GM23338 (cell line): ENCODE data around the gene NELFB. TPM values are rescaled to one million over a fixed set of nuclear protein-coding genes. Genes with fewer than 3 reads are reported as not detected.
"Not testable (repeated sequence)": the region's sequence is repeated elsewhere in the genome, so short reads cannot be mapped to it uniquely, and the experiment has no call there.

ENCODE experiments used
- ATAC-seq: fragments of 200-7000 bp; cut with Tn5 transposase; 3 replicates; pipeline ENCODE4 v1.9.1; 2020
- DNase-seq: peaks from one replicate; pipeline ENCODE4 v3.0.0-alpha.2; 2015; ENCODE audit warnings: low spot score
- H2AFZ ChIP-seq: fragments of 200-600 bp; sonication (generic); 2 replicates; pipeline ENCODE4 v1.8.0; 2016; ENCODE audit warnings: antibody characterized with exemption, mild to moderate bottlenecking, moderate library complexity
- H3F3A ChIP-seq: fragments of 200-600 bp; sonication (generic); replicated peaks from 2 replicates; pipeline ENCODE4 v1.8.0; 2017; ENCODE audit warnings: antibody characterized with exemption, mixed run types, low read depth
- H3K27ac ChIP-seq: fragments of 200-600 bp; sonication (generic); 2 replicates; pipeline ENCODE4 v1.6.1; 2016; ENCODE audit warnings: low read depth
- H3K27me3 ChIP-seq: fragments of 200-600 bp; sonication (generic); 2 replicates; pipeline ENCODE4 v1.8.0; 2016; ENCODE audit warnings: mild to moderate bottlenecking, mixed run types, moderate library complexity; ENCODE audit not compliant: insufficient read depth
- H3K36me3 ChIP-seq: fragments of 200-600 bp; sonication (generic); 2 replicates; pipeline ENCODE4 v1.8.0; 2016; ENCODE audit warnings: mild to moderate bottlenecking; ENCODE audit not compliant: insufficient read depth
- H3K4me1 ChIP-seq: fragments of 200-600 bp; sonication (generic); 2 replicates; pipeline ENCODE4 v1.8.0; 2016; ENCODE audit warnings: mild to moderate bottlenecking, moderate library complexity; ENCODE audit not compliant: insufficient read depth
- H3K4me2 ChIP-seq: fragments of 200-600 bp; sonication (generic); 2 replicates; pipeline ENCODE4 v1.7.1; 2017; ENCODE audit warnings: mixed run types
- H3K4me3 ChIP-seq: fragments of 200-600 bp; sonication (generic); 2 replicates; pipeline ENCODE4 v1.6.1; 2016; ENCODE audit warnings: mixed run types
- H3K79me2 ChIP-seq: fragments of 200-600 bp; sonication (generic); replicated peaks from 2 replicates; pipeline ENCODE4 v1.8.0; 2017; ENCODE audit warnings: mild to moderate bottlenecking; ENCODE audit not compliant: insufficient read depth
- H3K9me2 ChIP-seq: fragments of 200-600 bp; sonication (generic); 2 replicates; pipeline ENCODE4 v1.8.0; 2017; ENCODE audit not compliant: insufficient read depth
- H4K20me1 ChIP-seq: fragments of 200-600 bp; sonication (generic); replicated peaks from 2 replicates; pipeline ENCODE4 v1.8.0; 2017; ENCODE audit warnings: mild to moderate bottlenecking; ENCODE audit not compliant: insufficient read depth
- H3K27ac Mint-ChIP-seq: 2 replicates; pipeline ENCODE4 v1.8.0; 2020; ENCODE audit warnings: inconsistent platforms, mild to moderate bottlenecking, moderate library complexity, mixed read lengths
- H3K27me3 Mint-ChIP-seq: 3 replicates; pipeline ENCODE4 v1.8.0; 2022; ENCODE audit warnings: low read depth, mild to moderate bottlenecking, moderate library complexity, mixed read lengths, inconsistent platforms; ENCODE audit not compliant: insufficient read depth, poor library complexity
- H3K36me3 Mint-ChIP-seq: 3 replicates; pipeline ENCODE4 v1.8.0; 2021; ENCODE audit warnings: low read depth, mild to moderate bottlenecking, inconsistent platforms, moderate library complexity, mixed read lengths
- H3K4me1 Mint-ChIP-seq: 3 replicates; pipeline ENCODE4 v1.8.0; 2020; ENCODE audit warnings: mild to moderate bottlenecking, inconsistent platforms, mixed read lengths
- H3K4me3 Mint-ChIP-seq: 3 replicates; pipeline ENCODE4 v1.8.0; 2021; ENCODE audit warnings: moderate library complexity, mild to moderate bottlenecking, inconsistent platforms, mixed read lengths
- H3K9me3 Mint-ChIP-seq: 3 replicates; pipeline ENCODE4 v1.8.0; 2020; ENCODE audit warnings: moderate library complexity, mild to moderate bottlenecking, inconsistent platforms, mixed read lengths
- CREB1 ChIP-seq: fragments of 250-450 bp; sonication (Bioruptor Pico); IDR thresholded peaks from 2 replicates; pipeline ENCODE4 v1.5.0; 2020; ENCODE audit warnings: low read depth, mild to moderate bottlenecking, moderate library complexity
- CTCF ChIP-seq, 2 experiments: fragments of 200-600 bp in 1 of 2; sonication (generic) in 1 of 2; conservative IDR thresholded peaks; 2 replicates each; pipeline versions ENCODE4 v1.5.1 to v1.6.1; 2016 to 2017; ENCODE audit warnings: antibody characterized with exemption in 2 of 2, low read depth in 2 of 2, mild to moderate bottlenecking in 2 of 2, moderate library complexity in 1 of 2
- JUNB ChIP-seq: IDR thresholded peaks from one replicate; pipeline ENCODE4 v1.6.1; 2016; ENCODE audit warnings: antibody characterized with exemption; ENCODE audit not compliant: unreplicated experiment
- NANOG ChIP-seq: IDR thresholded peaks from 2 replicates; pipeline ENCODE4 v1.6.1; 2016; ENCODE audit warnings: antibody characterized with exemption, borderline replicate concordance
- POLR2AphosphoS5 ChIP-seq: IDR thresholded peaks from 2 replicates; pipeline ENCODE4 v1.6.1; 2016; ENCODE audit warnings: antibody characterized with exemption, low read depth
- REST ChIP-seq: IDR thresholded peaks from one replicate; pipeline ENCODE4 v1.6.1; 2018; ENCODE audit warnings: antibody characterized with exemption; ENCODE audit not compliant: unreplicated experiment
- STAT1 ChIP-seq: IDR thresholded peaks from one replicate; pipeline ENCODE4 v1.6.1; 2016; ENCODE audit warnings: antibody characterized with exemption; ENCODE audit not compliant: unreplicated experiment
- ZNF331 ChIP-seq: fragments of 250-450 bp; sonication (Bioruptor Pico); IDR thresholded peaks from 2 replicates; pipeline ENCODE4 v1.5.0; 2020; ENCODE audit warnings: low read depth, mild to moderate bottlenecking, moderate library complexity
- polyA plus RNA-seq: library from polyadenylated mRNA; unstranded; fragments of >200 nt; fragmentation: Nextera tagmentation; extraction: Ambion mirVana; gene quantifications from 2 replicates; pipeline ENCODE4 v1.2.1, GENCODE V29; 2016
- total RNA-seq: library from RNA; depleted of rRNA; stranded (reverse); fragments of >200 nt; shearing (Covaris generic); gene quantifications from 2 replicates; pipeline ENCODE4 v1.2.3, GENCODE V29; 2014

The NELFB gene
- total and polyA plus RNA-seq, 2 experiments from 2014 or later: 30.0 to 97.3 TPM

- peaks cover 19% of the 10 kb centered on the region for H3K36me3 Mint-ChIP-seq
- ATAC-seq: no peak
- H3K4me1 Mint-ChIP-seq: peaks cover 9% of the 10 kb centered on the region
Observed at GRCh38 chr9:137256856-137257255, 1.7 kb downstream of the NELFB start.

GRCh38 chr9:137262173-137262908 is 7.2 kb downstream of the NELFB start:
- H3K27ac Mint-ChIP-seq, H3K4me2 ChIP-seq, DNase-seq, H3K27me3 Mint-ChIP-seq, H3K9me2 ChIP-seq, H3K4me1 Mint-ChIP-seq, H2AFZ ChIP-seq, H3K4me3 ChIP-seq, H3K9me3 Mint-ChIP-seq, H3K79me2 ChIP-seq, H3K4me3 Mint-ChIP-seq, H4K20me1 ChIP-seq, H3K36me3 ChIP-seq, H3K27ac ChIP-seq, H3K4me1 ChIP-seq, H3K27me3 ChIP-seq: not testable (repeated sequence)
- peaks cover 27% of the 10 kb centered on the region for H3K36me3 Mint-ChIP-seq
- TF ChIP-seq CTCF (conservative IDR thresholded peaks at IDR 0.05; ENCODE audit: low read depth in 2 of 2) (peak; percentile 32 to 54; a peak in 3 of 4 replicates), CREB1 (CRISPR knock-in tag) (peak; percentile 60)
- ATAC-seq: peak; percentile 67
- 0 out of 2 replicates have a peak, but pooled peaks cover 11% of the 10 kb centered on the region for H3F3A ChIP-seq

More at GRCh38 chr9:137256856-137257255, 1.7 kb downstream of the NELFB start:
- Histone ChIP-seq H3K4me3 (peak overlapping the region; percentile 96; the same call in 1 of the 2 replicates), H4K20me1 (no peaks in the 10 kb centered on the region; the same call in 1 of the 2 replicates), H3K9me2 (no peaks in the 10 kb centered on the region), H3K27ac (no peak overlapping the region), H3K36me3 (peaks cover 9% of the 10 kb centered on the region), H3K79me2 (peaks cover 24% of the 10 kb centered on the region), H2AFZ (no peak overlapping the region), H3K27me3 (peaks cover 4% of the 10 kb centered on the region; the same call in 1 of the 2 replicates), H3F3A (peaks cover 16% of the 10 kb centered on the region), H3K4me1 (peaks cover 13% of the 10 kb centered on the region; the same call in 1 of the 2 replicates), H3K4me2 (peak overlapping the region; percentile 94; the same call in 1 of the 2 replicates)
- TF ChIP-seq STAT1: no peak
- TF ChIP-seq JUNB: no peak
- no peak for TF ChIP-seq POLR2AphosphoS5
- TF ChIP-seq ZNF331 (CRISPR knock-in tag): no peak
- TF ChIP-seq NANOG: no peak
- no peak for TF ChIP-seq REST
- no peak for TF ChIP-seq CREB1 (CRISPR knock-in tag)
- Mint-ChIP-seq H3K9me3 (no peaks in the 10 kb centered on the region; the same call in 2 of the 3 replicates), H3K27me3 (peaks cover 20% of the 10 kb centered on the region), H3K4me3 (peak overlapping the region; percentile 89), H3K27ac (no peak overlapping the region)
- DNase-seq: no peak
